ENCODE data around the gene SLC25A53. TPM values are rescaled to one million over a fixed set of nuclear protein-coding genes. Genes with fewer than 3 reads are reported as not detected.
A peak's percentile ranks its signal among the peaks of the same experiment; 100 is the strongest.
"Not testable (repeated sequence)": the region's sequence is repeated elsewhere in the genome, so short reads cannot be mapped to it uniquely, and the experiment has no call there.

The SLC25A53 gene
- total and polyA plus RNA-seq, 2 donors (not counting 1 experiment from before 2014, with no cell fraction given): 10.3 to 20.7 TPM

- H3K4me3 Mint-ChIP-seq: no peak overlapping the region
- TF ChIP-seq EZH2 (IDR thresholded peaks at IDR 0.05; ENCODE audit: borderline replicate concordance, insufficient read depth, low read depth, low read length, poor library complexity, severe bottlenecking): no peak
- TF ChIP-seq CTCF (IDR thresholded peaks at IDR 0.05): no peak
- no peak overlapping the region for H3K27ac Mint-ChIP-seq
- intact Hi-C loops (cut with micrococcal nuclease): no loop called here
- Histone ChIP-seq H3K9me3 (ENCODE audit: control extremely low read depth in 1 of 3, control insufficient read depth in 2 of 3, insufficient read depth in 1 of 3, low read length in 2 of 3) (no peaks in the 10 kb centered on the region), H2AFZ (ENCODE audit: insufficient read depth, low read depth, low read length, poor library complexity, severe bottlenecking) (no peak overlapping the region), H3K79me2 (ENCODE audit: control insufficient read depth, insufficient read depth, low read length) (no peaks in the 10 kb centered on the region), H3K27me3 (replicated peaks in 1 of 4; ENCODE audit: control extremely low read depth in 1 of 4, control insufficient read depth in 3 of 4, insufficient read depth in 4 of 4, low read length in 3 of 4) (no peaks in the 10 kb centered on the region), H3K4me3 (ENCODE audit: control extremely low read depth in 1 of 5, extremely low read depth in 1 of 5, insufficient read depth in 1 of 5, low read depth in 2 of 5, low read length in 4 of 5) (no peak overlapping the region), H3K4me1 (ENCODE audit: control insufficient read depth in 2 of 2, insufficient read depth in 2 of 2, low read length in 2 of 2) (no peaks in the 10 kb centered on the region), H3K36me3 (replicated peaks in 1 of 2; ENCODE audit: control extremely low read depth in 1 of 2, control insufficient read depth in 1 of 2, extremely low read depth in 1 of 2, insufficient read depth in 2 of 2, low read length in 1 of 2) (no peaks in the 10 kb centered on the region), H3K9ac (ENCODE audit: low read length) (no peak overlapping the region), H3K4me2 (replicated peaks; ENCODE audit: low read depth, low read length, poor library complexity, severe bottlenecking) (no peak overlapping the region), H4K20me1 (ENCODE audit: control insufficient read depth, insufficient read depth, low read length, poor library complexity, severe bottlenecking) (no peaks in the 10 kb centered on the region), H3K27ac (ENCODE audit: low read length in 2 of 2) (no peak overlapping the region)
- ChIA-PET POLR2A (no interaction called here), CTCF (no interaction called here)
- H3K4me1 Mint-ChIP-seq: no peaks in the 10 kb centered on the region
- H3K27me3 Mint-ChIP-seq: no peaks in the 10 kb centered on the region
- no peak for ATAC-seq (ENCODE audit: low read depth)
- no peaks in the 10 kb centered on the region for H3K9me3 Mint-ChIP-seq (ENCODE audit: insufficient read depth)
- WGBS (ENCODE audit: insufficient coverage): 100% methylated on average over 4 of the region's 4 CpGs
- no peak for DNase-seq
Measured at GRCh38 chrX:104084063-104084462, 72.7 kb downstream of the SLC25A53 start.

GRCh38 chrX:104077854-104078253 is 79.0 kb downstream of the SLC25A53 start:
- CTCF ChIA-PET: not testable (repeated sequence)

GRCh38 chrX:104075778-104076445 is 80.9 kb downstream of the SLC25A53 start, which contains the start of gene TMSB15C:
TMSB15C (minus strand) TSS chrX:104076236.
- H2AFZ ChIP-seq (ENCODE audit: insufficient read depth, low read depth, low read length, poor library complexity, severe bottlenecking); H4K20me1 ChIP-seq (ENCODE audit: control insufficient read depth, insufficient read depth, low read length, poor library complexity, severe bottlenecking); H3K9ac ChIP-seq (ENCODE audit: low read length); H3K4me2 ChIP-seq (replicated peaks; ENCODE audit: low read depth, low read length, poor library complexity, severe bottlenecking); H3K36me3 ChIP-seq (replicated peaks in 1 of 2; ENCODE audit: control extremely low read depth in 1 of 2, control insufficient read depth in 1 of 2, extremely low read depth in 1 of 2, insufficient read depth in 2 of 2, low read length in 1 of 2); H3K9me3 Mint-ChIP-seq (ENCODE audit: insufficient read depth); DNase-seq; intact Hi-C loops (cut with micrococcal nuclease); H3K4me3 ChIP-seq (ENCODE audit: control extremely low read depth in 1 of 5, extremely low read depth in 1 of 5, insufficient read depth in 1 of 5, low read depth in 2 of 5, low read length in 4 of 5); H3K4me3 Mint-ChIP-seq; H3K79me2 ChIP-seq (ENCODE audit: control insufficient read depth, insufficient read depth, low read length); H3K9me3 ChIP-seq (ENCODE audit: control extremely low read depth in 1 of 3, control insufficient read depth in 2 of 3, insufficient read depth in 1 of 3, low read length in 2 of 3); H3K27me3 Mint-ChIP-seq; POLR2A ChIA-PET; H3K27ac ChIP-seq (ENCODE audit: low read length in 2 of 2); H3K27me3 ChIP-seq (replicated peaks in 1 of 4; ENCODE audit: control extremely low read depth in 1 of 4, control insufficient read depth in 3 of 4, insufficient read depth in 4 of 4, low read length in 3 of 4); H3K27ac Mint-ChIP-seq; H3K4me1 ChIP-seq (ENCODE audit: control insufficient read depth in 2 of 2, insufficient read depth in 2 of 2, low read length in 2 of 2); CTCF ChIA-PET; H3K4me1 Mint-ChIP-seq: not testable (repeated sequence)
- peak; percentile 98 for ATAC-seq (ENCODE audit: low read depth)
- no CpG with 5 or more reads among the region's 46 CpGs for WGBS (ENCODE audit: insufficient coverage)

More at GRCh38 chrX:104077854-104078253, 79.0 kb downstream of the SLC25A53 start:
- no CpG with 5 or more reads among the region's 6 CpGs for WGBS (ENCODE audit: insufficient coverage)
- DNase-seq; H3K4me3 Mint-ChIP-seq; intact Hi-C loops (cut with micrococcal nuclease); ATAC-seq (ENCODE audit: low read depth); H3K79me2 ChIP-seq (ENCODE audit: control insufficient read depth, insufficient read depth, low read length); POLR2A ChIA-PET; H3K4me1 Mint-ChIP-seq; H3K27ac Mint-ChIP-seq; H3K4me3 ChIP-seq (ENCODE audit: control extremely low read depth in 1 of 5, extremely low read depth in 1 of 5, insufficient read depth in 1 of 5, low read depth in 2 of 5, low read length in 4 of 5); H3K36me3 ChIP-seq (replicated peaks in 1 of 2; ENCODE audit: control extremely low read depth in 1 of 2, control insufficient read depth in 1 of 2, extremely low read depth in 1 of 2, insufficient read depth in 2 of 2, low read length in 1 of 2); H3K27ac ChIP-seq (ENCODE audit: low read length in 2 of 2); H3K27me3 ChIP-seq (replicated peaks in 1 of 4; ENCODE audit: control extremely low read depth in 1 of 4, control insufficient read depth in 3 of 4, insufficient read depth in 4 of 4, low read length in 3 of 4); H3K4me1 ChIP-seq (ENCODE audit: control insufficient read depth in 2 of 2, insufficient read depth in 2 of 2, low read length in 2 of 2); H3K9ac ChIP-seq (ENCODE audit: low read length); H3K27me3 Mint-ChIP-seq; H2AFZ ChIP-seq (ENCODE audit: insufficient read depth, low read depth, low read length, poor library complexity, severe bottlenecking); H4K20me1 ChIP-seq (ENCODE audit: control insufficient read depth, insufficient read depth, low read length, poor library complexity, severe bottlenecking); H3K4me2 ChIP-seq (replicated peaks; ENCODE audit: low read depth, low read length, poor library complexity, severe bottlenecking); H3K9me3 Mint-ChIP-seq (ENCODE audit: insufficient read depth); H3K9me3 ChIP-seq (ENCODE audit: control extremely low read depth in 1 of 3, control insufficient read depth in 2 of 3, insufficient read depth in 1 of 3, low read length in 2 of 3): not testable (repeated sequence)
